ENCODE results near the gene OR4M1. TPM values are rescaled to one million over a fixed set of nuclear protein-coding genes. Genes with fewer than 3 reads are reported as not detected.

OR4M1 gene
- not detected in 5 replicates for total RNA-seq (2022; extraction: Qiagen RNA extraction; ENCODE audit: low read depth)

GRCh38 chr14:19773204-19773603 lies at the start of gene OR4M1:
TSS of gene OR4M1 (plus strand) at chr14:19773504. CDS start at chr14:19780323, 6,819 bp downstream.

DNA sequence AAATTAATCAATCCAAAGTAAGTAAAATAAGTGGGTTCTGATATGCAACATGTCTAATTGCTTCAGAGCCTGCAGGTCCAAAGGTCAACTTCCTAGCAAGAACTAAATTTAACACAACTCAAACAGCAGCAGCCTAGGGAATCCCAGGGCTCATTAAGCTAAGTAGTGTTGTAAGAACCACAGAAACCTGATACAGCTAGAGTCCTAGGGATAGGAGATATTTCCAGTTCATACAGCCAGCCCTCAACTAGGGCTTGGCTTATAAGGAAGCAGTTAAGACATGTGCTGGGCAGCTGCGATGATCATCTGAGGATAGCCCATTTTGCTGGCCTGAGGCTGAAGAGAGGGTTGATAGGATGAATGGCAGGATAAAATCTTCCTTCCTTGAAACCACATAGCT lies 30.0 kb upstream of the OR4M1 start, which contains the start of gene OR4Q3:
Gene OR4Q3, plus strand, starts transcription at position 316 of the 400 bp plus-strand sequence.

DNA sequence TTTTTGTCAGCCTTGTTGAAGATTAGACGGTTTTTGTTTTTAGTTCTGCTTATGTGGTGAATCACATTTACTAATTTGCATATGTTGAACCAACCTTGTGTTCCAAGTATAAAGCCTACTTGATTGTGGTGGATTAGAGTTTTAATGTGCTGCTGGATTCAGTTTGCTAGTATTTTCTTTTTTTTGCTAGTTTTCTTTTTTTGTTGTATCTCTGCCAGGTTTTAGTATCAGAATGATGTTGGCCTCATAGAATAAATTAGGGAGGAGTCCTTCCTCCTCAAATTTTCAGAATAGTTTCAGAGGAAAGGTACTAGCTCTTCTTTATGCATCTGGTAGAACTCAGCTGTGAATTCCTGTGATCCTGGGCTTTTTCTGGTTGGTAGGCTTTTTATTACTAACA lies 30.2 kb downstream of the OR4M1 start, which contains the start of gene OR4N2:
Gene OR4N2, plus strand, starts transcription at position 301 of the 400 bp plus-strand sequence. CDS start 23,679 bp downstream, outside the sequence.

Other genes with a start within 250 kb of the OR4M1 start
- not detected in 5 replicates for gene OR11H2, start 59.6 kb upstream of the OR4M1 start, total RNA-seq (2022; extraction: Qiagen RNA extraction; ENCODE audit: low read depth)
- not detected in 5 replicates for gene OR4Q3, start 29.9 kb upstream of the OR4M1 start, total RNA-seq (2022; extraction: Qiagen RNA extraction; ENCODE audit: low read depth)
- not detected in 5 replicates for gene OR4N2, start 30.3 kb downstream of the OR4M1 start, total RNA-seq (2022; extraction: Qiagen RNA extraction; ENCODE audit: low read depth)
- gene OR4K2, start 101.6 kb downstream of the OR4M1 start, total RNA-seq (2022; extraction: Qiagen RNA extraction; ENCODE audit: low read depth), result not detected in 5 replicates
- not detected in 5 replicates for gene OR4K5, start 147.1 kb downstream of the OR4M1 start, total RNA-seq (2022; extraction: Qiagen RNA extraction; ENCODE audit: low read depth)
- gene OR4K1, start 157.4 kb downstream of the OR4M1 start, total RNA-seq (2022; extraction: Qiagen RNA extraction; ENCODE audit: low read depth), result not detected in 5 replicates
- gene OR4K15, start 202.1 kb downstream of the OR4M1 start, total RNA-seq (2022; extraction: Qiagen RNA extraction; ENCODE audit: low read depth), result not detected in 5 replicates
- not detected in 5 replicates for gene OR4Q2, start 228.7 kb downstream of the OR4M1 start, total RNA-seq (2022; extraction: Qiagen RNA extraction; ENCODE audit: low read depth)
- gene OR4K14, start 245.8 kb downstream of the OR4M1 start, total RNA-seq (2022; extraction: Qiagen RNA extraction; ENCODE audit: low read depth), result not detected in 5 replicates